Urothelium cell line (cell line): ENCODE data around the gene AHRR.
"Not testable (repeated sequence)": the region's sequence is repeated elsewhere in the genome, so short reads cannot be mapped to it uniquely, and the experiment has no call there.

Source experiments
- DNase-seq: peaks from one replicate; pipeline ENCODE4 v3.0.0; 2011; ENCODE audit warnings: low spot score, mixed read lengths
- FAIRE-seq: peaks from 2 replicates; lab custom pipeline; 2011; peaks lifted over from hg19 to GRCh38; lab: Jason Lieb, UNC

The AHRR gene

DNA sequence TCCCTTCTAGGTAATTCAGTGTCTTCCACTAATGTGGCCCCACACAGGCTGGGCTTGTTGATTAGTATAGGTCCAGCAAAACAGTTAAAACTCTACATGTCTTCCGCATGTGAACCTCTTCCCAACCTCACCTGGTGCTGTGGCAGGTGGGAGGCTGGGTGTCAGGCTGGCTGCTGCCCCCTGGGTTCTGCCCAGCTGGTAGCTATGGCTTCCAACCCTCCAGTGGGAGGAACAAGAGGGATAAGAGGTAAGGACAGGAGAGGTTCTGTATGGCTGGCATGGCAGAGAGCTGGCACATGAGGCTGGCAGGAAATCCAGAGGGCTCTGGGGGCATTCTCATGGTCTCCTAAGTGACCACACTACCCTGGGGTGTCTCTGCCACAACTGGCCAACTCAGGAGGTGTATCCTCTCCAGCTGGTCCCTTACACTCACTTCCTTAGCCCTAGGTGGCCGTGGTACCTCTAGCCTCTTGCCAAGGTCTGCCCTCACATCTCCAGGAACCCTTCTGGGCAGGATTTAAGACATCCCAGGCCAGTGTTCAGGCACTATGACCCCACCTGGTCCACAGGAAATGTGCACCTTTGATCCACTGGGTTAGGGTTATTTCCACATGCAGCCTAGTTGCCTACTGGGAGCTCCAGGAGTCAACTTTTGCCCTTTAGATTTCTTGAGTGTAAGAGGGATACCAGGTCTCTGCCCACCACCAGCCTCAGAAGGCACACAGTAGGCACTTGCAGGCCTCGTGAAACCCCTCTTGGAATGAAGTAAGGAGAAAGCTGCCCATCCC is 41.7 kb downstream of the AHRR start:
- no peak for DNase-seq

DNA sequence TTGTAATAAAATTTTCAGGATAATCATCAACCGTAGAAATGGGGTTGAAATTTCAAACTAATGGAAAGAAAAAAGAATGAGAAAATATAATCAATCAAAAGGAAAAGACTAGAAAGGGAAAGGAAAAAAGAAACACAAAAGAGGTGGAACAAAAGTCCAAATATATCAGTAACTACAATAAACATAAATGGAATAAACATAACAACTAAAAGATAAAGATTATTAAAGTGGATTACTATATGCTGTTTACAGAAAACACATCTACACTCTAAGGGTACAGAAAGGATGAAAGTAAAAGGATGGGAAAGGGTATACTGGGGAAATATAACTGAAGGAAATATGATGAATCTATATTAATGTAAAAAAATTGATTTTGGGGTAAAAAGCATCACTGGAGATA is 43.0 kb downstream of the AHRR start:
- no peak for DNase-seq
- FAIRE-seq = no peak

More for the DNA sequence above, 41.7 kb downstream of the AHRR start:
- no peak for FAIRE-seq

DNA sequence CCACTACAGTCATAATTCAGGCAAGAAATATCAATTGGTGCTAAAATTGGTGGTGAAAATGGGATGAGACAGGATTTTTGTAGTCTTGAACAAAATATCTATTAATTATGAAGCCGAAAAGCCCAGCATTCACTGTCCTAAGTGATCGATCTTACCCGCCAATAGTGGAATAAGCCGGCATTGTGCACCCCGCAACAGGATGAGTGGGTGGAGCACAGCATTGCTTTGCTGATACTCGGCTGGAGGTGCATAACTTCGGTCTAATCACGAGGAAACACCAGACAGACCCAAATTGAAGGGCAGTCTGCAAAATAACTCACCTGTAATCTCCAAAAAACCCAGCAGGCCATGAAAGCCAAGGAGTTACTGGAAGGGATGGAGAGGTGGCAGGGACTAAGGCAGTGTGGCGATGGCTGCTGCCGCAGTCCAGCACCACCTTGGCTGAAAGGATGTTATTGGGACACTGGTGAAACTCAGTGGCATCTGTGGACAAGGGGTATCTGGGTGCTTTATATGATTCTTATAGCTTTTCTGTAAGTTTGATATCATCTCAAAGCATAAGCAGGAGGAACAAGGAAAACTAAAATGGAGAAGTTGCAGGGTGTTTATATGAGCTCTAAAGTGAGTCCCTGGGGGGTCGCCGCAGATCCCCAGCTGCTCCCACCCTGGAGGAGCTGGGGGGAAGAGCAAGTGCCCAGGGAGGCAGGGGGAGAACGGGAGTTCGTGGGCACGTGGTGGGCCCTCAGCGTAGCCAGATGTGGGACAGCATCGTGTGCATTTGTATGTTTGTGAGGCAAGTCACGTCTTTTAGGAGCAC is 45.2 kb downstream of the AHRR start:
- DNase-seq (no peak), FAIRE-seq (no peak)

DNA sequence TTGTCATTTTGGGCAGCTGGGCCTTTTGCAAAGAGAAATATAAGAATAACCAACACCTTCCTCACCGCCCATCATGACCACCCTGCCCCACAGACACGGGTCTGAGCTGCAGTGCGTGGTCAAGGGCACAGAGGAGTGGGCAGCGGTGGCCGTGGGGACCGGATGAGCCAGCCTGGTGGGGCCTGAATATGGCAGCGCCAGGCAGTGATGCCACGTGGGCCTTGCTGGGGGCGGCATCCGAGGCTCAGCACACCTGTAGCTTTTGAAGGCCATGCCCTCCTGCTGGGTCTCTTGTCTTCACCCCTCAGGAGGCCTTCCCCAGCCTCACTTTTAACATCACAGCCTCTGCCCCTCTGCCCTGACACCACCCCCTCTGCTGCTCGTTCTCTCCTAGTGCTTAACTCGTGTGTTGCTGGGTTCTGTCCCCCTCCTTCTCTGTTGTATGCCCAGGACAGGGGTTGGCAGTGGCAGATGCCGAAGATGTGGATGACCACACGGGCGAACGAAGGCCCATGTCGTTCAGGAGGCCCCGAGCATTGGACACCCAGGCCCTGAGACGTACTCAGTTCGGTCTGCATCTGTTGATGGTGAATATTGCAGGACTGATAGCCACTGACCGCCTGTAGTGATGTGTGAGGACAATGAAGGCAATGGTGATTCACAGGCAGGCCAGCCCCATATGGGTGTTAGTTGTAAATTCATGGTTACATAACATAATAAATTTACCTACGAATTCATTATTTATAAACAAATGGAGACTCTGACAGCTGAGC is 46.0 kb downstream of the AHRR start:
- FAIRE-seq = no peak
- DNase-seq = no peak

DNA sequence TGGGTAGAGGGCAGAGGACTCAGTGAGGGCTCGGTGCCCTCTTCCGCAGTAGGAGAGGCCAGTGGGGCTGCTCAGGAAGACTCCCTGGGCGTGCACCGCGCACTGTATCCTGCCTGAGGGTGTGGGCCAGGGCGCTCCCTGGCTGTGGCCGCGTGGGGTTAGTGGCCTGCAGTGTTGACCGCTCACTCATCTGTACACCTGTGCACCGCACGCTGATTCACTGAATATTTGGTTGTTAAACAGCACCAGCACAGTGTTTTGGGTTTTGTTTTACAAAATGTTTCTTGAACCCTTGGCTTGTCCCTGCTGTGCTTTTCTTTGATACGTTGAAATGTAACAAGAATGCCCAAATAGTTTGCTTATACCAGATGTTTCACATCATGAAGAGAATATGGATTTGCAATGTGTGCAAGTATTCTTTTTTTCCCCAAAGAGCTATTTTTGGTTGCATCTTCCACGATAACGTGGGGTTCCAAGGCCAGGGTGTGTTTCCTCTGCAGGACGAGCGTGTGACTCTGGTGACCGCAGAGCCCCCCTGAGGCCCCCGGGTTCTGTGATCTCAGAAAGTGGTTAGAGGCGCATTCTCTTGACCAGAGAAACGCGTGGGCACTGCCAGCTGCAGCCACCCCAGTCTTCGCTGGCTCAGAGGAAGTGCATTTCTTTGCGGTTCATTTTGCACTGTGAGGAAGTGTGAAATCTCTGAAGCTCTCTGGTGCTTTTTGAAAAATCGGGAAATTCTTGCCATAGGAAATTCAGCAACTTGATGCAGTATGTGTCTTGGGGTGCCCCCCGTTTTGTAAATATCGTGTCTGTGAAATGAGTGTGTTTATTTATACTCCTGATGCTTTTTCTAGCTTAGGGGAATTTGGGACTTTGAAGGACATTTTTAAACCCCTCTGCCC is 46.9 kb downstream of the AHRR start:
- FAIRE-seq (no peak), DNase-seq (no peak)

DNA sequence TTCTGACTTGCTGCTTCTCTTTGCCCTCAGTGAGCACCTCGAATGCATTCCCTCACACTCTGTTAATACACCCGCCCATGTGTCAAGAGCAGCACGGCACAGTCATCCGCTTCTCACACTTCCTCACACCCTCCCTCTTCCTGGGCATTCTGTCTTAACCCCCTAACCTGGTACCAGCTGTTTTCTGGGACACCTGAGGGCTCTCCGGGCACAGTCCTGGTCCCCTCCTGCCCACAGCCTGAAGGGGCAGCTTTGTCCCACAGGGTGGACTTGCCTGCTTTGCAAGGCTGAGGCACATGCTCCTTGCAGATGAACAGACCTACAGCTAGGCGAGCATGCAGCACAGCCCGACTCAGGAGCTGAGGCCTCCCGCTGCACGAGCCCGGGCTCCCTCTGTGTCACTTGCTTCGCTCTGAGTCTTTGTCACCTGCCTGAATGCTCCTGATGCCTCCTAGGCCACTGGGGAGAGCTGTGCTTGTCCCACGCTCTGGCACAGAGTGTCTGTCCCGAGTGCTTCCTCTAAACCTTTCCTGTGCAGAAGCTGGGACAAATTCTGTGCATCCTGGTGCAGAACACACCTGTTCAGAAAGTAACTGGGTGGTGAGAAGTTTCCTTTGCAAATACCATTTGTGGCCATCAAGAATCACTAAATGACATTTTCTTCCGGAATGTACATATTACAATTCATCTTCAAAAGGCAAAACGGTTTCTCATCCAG is 47.8 kb downstream of the AHRR start:
- DNase-seq = no peak
- no peak for FAIRE-seq

DNA sequence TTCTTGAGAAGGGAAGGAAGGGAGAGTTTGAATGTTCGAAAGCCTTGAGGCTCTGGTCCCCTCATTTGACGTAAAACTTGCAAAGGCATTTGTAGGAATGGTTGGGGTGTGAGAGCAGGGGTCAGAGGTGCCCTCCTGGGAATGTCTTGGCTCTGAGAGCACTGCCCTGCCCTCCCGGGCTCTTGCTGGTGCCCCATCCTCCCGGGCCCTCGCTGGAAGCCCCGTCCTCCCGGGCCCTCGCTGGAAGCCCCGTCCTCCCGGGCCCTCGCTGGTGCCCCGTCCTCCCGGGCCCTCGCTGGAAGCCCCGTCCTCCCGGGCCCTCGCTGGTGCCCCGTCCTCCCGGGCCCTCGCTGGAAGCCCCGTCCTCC is 48.3 kb downstream of the AHRR start:
- not testable (repeated sequence) for DNase-seq, FAIRE-seq

DNA sequence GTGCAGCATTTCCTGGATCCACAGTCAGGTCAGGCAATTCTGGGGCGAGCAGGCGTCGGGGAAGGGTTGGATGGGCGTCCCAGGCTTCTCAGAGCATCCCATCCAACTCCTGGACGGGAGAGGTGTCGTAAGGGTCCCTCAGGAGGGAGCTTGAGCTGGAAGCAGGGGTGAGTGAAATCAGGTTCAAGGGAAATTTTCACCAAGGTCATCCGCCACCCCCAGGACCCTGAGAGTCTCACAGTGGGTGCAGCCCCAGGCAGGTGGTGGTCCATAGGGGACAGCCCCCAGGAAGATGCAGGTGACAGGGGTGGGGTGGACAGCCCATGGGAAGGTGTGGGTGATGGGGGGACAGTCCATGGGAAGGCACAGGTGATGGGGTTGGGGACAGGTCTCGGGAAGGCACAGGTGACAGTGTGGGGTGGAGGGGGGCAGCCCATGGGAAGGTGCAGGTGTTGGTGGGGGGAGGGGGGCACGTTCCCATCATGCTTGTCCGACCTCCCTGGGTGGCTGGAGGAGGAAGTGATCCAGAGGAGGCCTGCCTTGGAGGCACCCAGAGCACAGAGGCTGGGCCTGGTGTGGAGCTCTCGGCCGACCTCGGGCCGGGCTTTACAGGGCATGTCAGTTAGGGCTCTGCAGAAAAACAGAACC is 48.9 kb downstream of the AHRR start:
- DNase-seq (no peak), FAIRE-seq (no peak)

DNA sequence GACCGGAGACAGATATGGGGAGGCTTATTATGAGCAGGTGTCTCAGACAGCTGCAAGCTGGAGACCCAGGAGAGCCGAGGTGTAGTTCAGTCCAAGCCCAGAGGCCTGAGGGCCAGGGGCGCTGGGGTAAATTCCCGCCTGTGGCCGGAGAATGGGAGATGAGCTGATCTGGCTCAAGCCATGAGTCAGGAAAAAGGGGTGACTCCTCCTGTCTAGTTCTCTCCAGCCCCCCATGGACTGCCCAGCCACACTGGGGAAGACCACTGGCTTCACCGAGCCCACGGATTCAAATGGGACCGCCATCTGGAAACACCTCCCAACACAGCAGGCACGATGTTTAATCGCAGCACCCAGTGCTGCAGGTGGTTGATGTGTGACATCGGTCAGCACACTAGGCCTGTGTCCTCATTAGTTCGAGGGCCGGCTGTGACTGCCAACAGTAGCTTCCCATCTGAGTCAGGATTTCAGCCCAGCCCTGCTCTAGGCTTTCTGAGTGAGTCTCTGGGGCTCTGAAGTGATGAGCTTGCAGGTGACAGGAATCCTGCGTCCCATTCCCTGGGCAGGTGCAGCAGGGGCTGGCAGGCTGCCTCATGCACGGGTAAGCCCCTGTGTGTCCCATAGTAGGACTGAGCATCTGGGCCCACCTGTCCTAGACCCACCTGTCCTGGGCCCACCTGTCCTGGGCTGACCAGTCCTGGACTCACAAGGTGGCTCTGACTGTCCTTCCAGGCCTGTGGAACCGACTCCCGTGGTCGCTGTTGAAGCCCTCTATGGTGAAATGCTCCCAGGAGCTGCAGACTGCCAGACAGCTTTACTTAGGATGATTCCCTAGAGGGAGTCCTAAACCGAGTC is 49.7 kb downstream of the AHRR start:
- DNase-seq (no peak), FAIRE-seq (no peak)

DNA sequence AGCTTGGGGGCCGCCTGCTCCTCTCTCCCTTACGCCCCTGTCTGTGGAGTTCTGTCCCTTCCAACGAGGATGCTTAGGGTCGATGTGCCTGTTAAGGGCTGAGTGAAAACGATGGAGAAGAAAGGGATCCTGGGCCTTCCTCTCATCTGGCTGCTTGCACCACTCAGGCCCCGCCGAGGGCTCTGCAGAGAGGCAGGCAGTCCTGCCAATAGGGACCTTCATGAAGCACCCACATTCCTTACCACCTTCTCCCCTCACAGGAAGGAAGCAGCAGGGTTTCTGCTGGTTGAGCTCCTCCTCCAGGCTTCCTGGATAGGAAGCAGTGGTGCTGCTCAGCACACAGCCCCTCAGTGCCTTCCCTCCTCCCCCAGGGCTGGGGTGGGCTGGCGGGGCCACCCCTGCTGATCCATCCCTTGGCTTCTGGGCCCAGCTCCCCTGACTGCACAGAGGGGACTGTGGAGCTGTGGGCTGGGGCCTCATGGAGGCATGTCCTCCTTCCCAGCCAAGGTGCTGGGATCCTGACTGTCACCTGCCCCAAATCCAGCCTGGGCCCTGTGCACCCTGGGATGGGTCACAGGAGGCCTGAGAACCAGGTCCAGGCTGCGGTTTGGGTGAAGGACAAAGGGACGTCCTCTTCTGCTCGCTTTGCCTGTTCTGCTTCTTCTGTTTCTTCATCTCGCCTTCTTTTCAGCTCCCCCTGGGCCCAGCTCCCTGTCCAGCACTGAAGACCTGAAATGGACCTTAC is 50.5 kb downstream of the AHRR start:
- no peak for FAIRE-seq
- DNase-seq = no peak

DNA sequence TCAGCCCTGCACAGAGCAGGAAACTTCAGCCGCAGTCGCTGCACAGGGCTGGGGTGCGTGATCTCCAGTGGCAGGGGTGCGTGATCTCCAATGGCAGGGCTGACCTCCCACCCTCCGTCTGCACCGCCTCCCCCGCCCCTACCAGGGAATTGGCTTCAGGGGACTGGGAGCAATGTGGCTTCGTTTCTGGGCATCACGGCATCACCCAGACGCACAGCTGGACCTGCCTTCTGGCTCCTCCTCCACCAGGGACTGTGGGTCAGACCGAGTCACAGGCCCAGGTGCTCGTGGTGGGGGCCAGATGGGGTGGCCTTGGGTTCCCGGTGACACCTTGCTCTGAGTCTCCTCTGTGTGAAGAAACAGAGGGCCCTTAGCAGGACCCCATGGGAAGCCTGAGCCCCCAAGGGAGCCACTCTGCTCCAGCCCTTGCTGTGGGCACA is 51.1 kb downstream of the AHRR start:
- FAIRE-seq (no peak), DNase-seq (no peak)

DNA sequence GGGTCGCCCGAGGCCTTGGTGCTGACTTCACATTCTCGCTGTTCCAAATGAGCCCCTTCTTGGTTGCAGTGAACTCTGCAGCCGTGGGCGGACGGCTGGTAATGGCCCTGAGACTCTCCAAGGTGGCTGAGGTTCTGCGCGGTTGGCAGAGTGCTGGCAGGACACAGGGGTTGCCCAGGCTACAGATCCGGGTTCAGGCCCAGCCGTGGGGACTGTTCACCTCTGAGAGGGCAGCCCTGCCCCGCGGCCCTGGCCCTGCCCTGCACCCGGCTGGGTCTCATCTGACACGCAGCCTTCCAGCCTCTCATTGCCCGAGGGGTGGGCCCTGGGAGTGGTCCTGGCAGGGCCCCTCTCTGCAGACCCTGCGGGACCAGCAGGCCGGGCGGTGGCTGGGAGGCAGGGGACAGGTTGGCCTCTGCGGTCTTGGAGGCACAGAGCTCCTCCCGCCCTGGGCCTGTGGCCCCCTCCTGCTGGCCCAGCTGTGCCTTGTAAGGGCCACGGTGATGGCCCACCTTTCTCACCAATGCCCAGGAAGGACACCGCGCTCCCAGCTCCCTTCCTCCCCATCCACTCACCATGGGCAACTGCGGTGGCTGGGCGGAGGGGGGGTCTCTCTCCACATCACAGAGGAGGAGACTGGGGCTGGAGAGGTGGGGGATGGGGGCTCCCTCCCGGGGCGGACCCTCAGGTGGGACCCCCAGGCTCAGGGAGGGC is 51.6 kb downstream of the AHRR start:
- DNase-seq (no peak), FAIRE-seq (no peak)

DNA sequence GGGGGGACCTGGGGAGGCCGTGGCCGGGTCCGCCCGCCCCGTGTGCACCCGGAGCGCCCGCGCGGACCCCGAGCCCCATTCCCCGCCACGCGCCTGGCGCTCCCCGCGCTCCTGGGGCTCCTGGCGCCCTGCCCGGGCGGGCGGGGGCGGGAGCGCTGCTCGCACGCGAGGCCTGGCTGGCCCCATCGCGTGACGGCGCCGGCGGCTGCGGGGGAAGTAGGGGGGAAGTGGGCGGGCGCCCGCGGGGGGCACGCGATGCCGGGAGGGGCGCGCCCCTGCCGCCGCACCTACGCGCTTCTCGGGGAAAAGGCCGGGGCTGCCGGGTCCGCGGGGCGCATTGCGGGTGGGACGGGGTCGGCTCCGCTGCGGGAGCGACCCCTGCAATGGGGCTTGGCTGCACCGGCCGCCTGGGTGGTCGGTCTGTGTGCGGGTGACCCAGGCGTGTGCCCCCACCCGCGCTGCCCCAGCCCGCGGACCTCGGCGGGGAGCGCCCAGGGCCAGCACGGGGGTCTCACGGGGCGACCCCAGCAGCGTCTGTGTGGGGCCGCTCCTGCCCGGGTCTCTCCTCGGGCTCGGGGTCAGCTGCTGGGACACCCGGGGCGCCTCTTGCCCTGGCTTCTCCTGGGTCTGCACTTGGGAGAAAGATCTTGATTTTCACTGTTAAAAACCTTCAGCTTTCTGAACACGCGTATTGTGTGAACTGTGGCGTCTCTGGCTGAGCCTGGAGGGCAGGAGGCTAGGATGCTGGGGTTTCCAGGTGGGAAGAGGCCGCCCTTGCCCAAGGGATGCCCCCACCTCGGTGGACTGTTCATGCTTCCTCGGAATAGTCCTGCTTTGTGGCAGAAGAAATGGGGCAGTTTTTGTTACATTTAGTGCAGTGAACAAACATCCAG is 52.4 kb downstream of the AHRR start:
- FAIRE-seq = no peak

DNA sequence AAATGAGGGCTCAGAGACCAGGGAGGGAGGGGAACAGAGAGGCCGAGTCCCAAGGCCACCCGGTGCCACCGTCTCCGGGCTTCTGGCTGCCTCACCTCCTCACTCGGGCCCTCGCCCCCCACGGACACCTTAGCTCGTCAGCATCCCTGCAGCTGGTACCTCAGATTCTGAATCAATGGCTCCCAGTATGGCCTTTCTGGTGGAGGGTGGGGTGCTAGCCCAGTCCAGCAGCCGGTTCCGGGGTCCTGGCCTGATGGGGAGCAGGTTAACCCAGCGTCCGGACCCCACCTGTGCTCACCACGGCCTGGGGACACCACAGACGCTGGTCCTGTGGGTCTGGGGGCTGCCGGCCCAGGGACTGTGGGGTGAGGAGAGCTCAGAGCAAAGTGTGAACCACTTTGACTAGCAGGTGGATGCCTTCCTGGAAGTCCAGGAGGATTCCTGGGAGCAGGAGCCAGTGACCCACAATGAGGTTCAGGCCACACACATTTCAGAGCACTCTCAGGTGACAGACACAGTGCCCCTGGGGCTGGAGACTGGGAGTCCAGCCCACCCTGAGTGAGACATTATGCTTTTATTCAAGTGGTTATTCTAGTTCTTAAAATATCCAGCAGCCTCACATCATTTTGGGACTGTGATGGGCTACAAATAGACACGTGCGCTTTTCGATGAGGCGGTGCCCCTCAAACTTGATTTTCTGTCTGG is 53.3 kb downstream of the AHRR start:
- no peak for FAIRE-seq
- DNase-seq = no peak

More for the DNA sequence above, 52.4 kb downstream of the AHRR start:
- DNase-seq = peak; percentile 62

DNA sequence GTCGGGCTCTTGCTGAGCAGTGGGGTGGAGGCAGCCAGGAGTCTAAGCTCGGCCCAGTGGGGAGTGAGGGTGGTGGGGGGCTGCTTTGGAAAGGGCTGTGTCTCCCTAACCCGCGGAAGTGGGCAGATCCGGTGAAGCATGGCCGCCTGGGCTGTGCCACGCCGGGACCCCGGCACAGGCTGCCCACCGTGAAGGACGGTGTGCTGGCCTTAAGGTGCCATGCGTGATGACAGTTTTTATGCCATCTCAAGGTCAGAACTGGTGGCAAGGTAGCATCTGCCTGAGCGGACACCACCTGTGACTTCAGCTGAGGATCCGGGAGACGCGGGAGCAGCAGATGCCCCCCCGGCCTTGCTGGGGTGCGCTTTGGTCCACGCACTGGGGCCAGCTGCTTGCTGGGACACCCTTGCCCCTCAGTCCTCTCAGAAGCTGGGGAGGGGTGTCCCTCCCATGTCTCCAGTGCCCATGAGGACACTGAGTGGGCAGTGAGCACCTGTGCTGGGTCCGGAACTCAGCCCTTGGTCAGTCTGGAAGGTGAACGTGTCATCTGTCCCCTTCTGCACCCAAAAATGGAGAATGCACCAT is 53.9 kb downstream of the AHRR start:
- no peak for DNase-seq
- FAIRE-seq = no peak
